ENCODE data around the gene UBE2Q1.
"Not testable (repeated sequence)": the region's sequence is repeated elsewhere in the genome, so short reads cannot be mapped to it uniquely, and the experiment has no call there.

Gene UBE2Q1

DNA sequence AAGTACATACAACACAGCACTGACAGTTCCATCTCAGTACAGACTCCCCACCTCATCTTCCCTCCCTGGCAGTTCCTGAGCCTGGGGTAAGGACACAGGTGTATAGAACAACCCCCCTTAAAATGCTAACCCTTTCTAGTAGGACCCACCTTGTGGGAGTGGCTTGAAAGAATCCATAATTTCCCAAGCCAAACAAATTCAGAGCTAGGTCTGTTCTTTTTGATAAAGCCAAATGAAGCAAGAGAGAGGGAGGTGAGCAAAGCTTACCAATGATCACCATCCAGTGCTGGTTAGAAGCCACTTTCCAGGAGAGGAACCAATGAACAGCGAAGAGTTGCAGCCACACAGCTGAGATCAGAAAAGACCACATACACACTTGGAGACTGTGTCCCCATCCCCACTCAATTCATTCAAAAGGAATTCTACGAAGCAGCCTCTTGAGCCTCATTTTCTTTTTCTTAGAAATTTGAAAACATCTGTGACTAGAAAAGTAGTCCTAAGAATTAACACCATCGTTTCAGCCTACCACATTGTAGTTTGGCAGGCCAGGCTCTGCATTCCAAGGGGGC is 9.2 kb downstream of the UBE2Q1 start:
- no peak for DNase-seq

DNA sequence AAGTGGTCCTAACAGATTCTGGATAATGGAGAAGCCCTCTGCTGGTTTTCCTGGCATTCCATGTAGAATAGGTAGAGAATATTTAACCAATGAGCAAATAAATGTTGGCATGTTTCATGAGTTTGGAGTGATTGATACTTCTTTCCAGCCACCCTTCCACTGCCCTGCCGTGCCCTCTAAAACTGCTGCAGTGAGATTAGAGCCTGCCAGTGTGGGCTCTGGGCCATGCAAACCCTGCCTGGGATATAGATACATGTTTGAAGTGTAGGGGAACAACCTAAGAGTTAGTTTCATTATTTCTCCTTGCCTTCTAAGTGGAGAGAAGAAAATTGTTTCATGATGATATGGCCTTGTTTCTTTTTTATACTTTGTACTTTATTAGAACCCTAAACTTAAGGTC is 10.4 kb downstream of the UBE2Q1 start:
- no peak for DNase-seq

DNA sequence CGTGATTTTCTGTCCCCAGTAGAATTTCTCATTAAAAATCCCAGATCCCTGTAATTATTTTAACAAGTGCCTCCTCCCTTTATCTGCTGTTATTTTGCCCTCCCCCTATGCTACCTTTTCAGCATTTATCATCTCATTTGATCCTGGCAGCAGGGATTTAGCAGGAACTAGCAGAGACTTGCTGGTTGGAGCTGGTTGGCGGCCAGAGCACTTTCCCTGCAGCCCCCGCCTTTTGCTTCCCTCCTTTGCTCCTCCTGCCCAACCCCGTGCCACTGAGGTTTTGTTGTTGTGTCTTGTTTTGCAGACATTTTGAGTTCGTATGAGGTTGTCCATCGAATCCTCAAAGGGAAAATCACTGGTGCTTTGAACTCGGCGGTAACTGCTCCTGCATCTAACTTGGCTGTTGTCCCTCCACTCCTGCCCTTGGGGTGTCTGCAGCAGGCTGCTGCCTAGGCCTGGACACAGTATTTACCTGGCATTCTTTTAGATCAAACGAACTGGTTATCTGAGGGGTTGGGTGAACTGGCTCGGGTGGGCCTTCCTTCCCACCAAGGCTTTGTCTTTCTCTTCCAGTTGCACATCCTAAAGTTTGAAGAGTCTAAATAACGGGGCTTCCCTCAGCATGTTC is 11.2 kb downstream of the UBE2Q1 start:
- no peak for DNase-seq

DNA sequence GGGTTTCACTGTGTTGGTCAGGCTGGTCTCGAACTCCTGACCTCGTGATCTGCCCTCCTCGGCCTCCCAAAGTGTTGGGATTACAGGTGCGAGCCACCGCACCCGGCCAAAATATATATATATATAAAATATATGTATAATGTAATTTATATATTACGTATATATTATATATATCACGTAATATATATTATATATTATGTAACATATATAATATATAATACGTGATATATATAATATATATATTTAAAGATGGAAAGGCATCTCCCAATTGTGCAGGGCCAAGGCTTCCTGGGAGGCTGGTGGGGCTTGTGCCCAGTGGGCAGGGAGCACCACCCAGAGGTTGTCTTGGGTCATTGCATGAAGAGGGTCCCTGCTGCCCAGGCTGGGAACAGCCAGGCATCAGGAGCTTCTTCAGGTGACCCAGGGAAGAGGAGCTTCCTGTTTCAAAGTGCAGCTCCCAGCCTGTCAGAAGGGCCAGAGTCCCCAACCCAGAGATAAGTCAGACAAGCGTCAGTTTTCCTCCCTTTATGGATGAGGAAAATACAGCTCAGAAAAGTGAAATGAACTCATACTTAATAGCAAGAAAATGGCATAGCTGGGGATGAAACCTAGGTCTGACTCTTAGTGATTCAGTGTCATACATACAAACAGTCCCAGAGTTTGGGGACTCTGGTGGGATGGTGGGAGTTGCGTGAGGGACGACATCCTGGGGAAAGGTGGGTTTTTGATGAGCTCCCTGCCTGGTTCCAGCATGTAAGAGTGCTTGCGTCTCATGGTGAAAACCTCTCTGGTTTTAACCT is 12.0 kb downstream of the UBE2Q1 start:
- DNase-seq: peak; percentile 64 to 71

DNA sequence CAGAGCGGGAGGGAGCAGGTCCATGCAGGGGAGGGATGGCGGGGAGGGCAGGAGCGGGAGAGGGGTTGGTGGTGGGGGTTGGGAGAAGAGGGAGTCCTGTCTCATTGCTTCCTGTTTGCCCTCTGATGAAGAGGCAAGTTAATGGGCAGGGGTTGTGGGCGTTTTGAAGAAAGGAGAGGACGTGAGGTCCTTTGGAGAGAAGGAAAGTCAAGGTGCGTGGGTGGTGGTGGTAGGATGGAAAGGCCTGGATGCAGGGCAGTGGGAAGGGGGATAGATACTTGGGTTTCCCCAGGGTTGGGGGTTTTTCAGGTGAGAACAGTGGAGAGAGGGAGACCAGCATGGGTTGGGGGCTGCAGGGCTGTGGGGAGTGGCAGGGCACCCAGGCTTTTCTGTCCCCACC is 17.2 kb downstream of the UBE2Q1 start:
- no peak for DNase-seq

DNA sequence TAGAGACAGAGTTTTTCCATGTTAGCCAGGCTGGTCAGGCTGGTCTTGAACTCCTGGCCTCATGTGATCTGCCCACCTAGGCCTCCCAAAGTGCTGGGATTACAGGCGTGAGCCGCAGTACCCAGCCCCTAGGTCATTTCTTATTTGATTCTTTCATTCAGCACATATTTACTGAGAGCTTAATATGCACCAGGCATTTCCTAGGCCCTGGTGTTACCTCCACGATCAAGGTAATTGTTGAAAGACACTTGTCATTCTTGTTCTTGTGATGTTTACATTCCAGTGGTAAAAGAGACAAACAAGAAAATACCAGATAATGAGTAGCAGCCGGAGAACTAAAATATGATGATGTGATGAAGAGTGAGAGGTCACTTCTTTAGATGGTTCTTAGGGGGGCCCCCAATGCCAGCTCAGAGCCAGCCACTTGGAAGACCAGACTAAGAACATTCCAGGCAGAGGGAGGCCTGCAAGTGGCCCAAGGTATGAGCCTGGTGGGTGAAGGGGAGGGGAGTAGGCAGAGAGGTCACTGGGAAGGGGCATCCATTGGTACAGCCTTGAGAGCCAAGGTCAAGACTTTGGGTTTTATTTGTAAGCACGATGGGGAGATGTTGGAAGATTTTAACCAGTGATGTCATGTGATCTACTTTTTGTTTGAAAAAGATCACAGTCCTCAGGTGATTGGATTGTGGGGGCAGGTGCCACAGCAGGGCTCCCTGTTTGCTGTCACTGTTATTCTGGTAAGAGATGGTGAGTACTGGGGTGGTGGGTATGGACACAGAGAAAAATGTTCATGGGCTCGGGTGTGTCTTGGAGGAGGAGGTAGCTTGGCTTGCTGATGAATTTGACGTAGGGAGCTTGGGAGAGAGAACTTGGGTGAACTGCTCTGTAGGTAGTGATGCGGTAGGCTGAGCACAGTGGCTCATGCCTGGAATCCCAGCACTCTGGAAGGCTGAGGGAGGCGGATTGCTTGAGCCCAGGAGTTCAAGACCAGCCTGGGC is 18.7 kb downstream of the UBE2Q1 start:
- no peak for DNase-seq

DNA sequence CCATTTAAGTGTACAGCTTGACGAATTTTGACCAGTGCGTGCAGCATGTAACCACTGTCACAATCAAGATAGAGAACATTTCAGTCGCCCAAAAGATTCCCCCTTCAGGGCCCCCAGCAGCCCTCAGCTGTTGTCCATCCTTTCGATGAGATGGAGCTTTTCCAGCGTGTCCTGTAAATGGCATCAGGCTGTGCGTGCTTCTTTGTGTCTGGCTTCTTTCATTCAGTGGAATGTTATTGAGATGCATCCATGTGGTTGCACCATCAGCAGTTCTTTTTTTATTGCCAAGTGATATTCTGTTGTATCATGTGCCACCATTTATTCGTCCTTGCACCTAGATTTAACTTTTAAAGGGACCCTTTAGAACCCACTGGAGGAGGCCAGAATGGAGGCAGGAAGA is 21.9 kb downstream of the UBE2Q1 start:
- DNase-seq: no peak

DNA sequence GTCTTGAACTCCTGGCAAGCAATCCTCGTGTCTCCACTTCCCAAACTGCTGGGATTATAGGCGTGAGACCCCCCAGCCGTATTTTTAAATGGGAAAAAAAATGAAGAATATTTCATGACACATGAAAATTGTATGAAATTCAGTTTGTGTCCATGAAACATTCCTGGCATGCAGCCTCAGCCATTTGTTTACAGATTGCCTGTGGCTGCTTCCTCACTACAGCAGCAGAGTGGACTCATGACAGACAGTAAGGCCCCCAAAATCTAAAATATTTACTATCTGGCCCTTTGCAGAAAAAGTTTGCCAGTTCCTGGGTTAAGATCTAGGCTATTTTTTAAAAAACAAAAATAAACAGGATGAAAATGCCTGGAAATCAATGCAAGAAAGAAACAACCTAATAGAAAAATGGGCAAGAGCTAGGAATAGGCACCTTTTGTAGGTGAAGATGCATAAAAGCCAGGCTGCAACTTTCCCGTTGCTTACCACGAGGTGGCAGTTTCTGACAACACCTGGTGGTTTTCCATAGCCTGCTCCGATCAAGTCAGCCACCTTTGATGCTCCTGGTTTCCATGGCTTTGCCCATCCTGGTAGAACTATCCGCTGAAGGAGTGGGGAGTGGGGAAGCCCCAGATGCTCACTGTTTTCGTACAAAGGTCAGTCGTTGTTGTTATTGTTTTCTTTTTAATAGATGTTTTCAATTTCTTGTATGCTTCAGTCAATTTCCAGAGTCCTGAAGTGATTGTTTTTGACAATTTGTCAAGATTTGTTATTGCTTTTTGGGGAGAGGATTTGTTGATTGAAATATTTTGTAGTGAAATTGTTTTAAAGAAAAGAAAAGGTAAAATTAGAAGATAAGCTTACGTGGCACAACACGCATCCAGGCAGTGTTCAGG is 24.3 kb downstream of the UBE2Q1 start:
- DNase-seq: no peak

DNA sequence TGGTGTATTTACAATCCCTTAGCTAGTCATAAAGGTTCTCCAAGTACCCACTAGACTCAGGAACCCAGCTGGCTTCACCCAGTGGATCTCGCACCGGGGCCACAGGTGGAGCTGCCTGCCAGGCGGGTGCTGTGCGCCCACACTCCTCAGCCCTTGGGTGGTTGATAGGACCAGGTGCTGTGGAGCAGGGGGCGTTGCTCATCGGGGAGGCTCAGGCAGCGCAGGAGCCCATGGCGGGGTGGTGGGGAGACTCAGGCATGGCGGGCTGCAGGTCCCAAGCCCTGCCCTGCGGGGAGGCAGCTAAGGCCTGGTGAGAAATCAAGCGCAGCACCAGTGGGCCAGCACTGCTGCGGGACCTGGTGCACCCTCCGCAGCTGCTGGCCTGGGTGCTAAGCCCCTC is 26.5 kb downstream of the UBE2Q1 start:
- DNase-seq: not testable (repeated sequence)

DNA sequence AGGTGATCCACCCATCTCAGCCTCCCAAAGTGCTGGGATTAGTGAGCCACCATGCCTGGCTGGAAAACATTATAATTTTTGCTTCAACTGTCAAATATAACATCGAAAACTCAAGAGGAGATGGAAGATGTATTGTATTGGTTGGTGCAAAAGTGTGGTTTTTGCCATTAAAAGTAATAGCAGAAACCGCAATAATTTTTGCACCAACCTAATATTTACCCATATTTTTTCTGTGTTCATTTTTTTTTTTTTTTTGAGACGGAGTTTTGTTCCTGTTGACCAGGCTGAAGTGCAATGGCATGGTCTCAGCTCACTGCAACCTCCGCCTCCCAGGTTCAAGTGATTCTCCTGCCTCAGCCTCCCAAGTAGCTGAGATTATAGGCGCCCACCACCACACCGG is 29.2 kb downstream of the UBE2Q1 start:
- DNase-seq: no peak

DNA sequence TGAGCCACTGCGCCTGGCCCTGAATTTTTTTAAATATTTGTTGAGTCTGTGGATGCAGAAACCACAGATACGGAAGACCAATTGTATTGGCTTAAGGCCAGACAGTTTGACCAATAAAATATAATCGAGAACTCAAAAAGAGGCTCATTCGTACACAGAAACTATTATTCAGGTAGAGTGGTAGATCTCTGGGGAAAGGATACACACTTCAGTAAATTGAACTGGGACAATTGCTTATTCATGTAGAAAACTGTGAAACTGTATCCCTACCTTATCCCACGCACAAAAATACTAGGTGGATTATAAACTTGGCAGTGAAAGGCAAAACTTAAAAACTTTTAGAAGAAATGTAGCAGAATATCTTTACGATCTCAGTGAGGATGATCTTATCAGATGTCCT is 31.3 kb downstream of the UBE2Q1 start:
- DNase-seq: no peak

DNA sequence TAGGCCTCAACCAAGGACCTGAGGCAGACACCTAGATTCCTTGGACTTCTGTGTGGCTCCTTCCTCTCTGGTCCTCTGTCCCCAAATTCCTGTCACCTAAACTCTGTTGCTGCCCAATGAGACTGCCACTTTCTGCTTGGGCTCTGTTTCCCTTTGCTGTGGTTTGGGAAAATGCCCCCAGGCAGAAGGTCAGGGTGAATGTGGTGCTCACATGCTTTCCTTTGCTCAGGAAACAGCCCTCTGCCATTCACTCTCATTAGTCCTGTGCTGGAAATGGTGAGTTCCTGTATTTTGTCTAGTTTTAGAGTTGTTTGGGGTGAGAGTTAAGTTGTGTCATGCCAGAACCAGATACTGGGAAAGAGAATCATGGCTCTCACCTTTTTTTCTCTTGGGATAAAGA is 33.6 kb downstream of the UBE2Q1 start:
- no peak for DNase-seq

DNA sequence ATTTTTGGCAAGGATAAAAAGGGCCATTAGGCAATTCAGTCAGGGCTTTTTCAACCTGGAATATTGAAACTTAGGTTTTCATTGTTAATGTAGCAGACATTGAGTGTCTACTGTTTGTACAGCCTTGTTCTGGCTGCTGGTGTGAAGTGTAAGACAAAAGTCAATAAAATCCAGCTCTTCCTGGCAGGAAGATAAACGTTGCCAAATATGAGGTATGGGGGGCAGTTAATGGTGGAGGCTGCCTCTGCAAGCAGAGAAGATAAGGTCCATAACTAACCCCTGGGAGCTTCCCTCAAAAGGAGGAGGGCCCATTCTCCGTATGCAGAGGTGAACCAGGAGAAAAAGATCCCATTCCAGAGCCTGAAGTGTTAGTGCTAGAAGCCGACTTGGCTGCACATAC is 36.8 kb downstream of the UBE2Q1 start:
- DNase-seq: no peak

DNA sequence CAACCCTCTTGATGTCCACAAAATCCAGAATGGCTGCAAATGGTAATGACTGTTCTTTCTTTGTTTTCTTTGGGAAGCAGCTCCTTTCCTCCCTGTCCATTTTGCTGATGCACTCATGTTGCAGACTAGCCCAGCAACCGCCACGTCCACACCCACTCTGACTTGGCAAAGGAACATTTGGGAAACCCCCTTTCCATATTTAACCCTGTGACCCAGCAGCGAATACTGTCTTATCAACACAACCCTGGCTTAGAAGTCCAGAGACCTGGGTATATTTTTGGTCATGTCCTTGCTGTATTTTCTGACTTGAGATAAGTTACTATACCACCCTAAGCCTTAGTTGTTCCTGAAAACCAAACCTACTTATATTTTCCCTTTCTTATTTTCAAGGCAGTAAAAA is 38.1 kb downstream of the UBE2Q1 start:
- no peak for DNase-seq

DNA sequence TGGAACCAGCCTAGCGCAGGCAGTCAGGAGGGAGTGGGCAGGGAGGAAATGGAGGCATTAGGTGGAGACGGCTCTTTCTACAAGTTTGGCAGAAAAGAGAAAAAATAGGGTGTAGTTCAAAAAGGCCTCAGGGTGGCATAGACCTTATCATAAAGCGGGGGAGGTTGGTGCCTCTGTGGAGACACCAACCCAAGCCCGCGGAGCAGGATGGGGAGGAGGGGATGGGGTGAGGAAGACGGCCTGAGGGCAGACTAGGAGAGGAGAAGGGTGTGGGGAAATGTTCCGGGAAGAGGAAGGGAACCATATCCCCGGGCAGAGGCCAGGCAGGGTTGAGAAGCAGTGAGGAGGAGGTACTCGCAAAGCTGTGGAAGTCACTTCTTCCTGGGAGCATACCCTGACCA is 38.9 kb downstream of the UBE2Q1 start:
- DNase-seq: no peak

DNA sequence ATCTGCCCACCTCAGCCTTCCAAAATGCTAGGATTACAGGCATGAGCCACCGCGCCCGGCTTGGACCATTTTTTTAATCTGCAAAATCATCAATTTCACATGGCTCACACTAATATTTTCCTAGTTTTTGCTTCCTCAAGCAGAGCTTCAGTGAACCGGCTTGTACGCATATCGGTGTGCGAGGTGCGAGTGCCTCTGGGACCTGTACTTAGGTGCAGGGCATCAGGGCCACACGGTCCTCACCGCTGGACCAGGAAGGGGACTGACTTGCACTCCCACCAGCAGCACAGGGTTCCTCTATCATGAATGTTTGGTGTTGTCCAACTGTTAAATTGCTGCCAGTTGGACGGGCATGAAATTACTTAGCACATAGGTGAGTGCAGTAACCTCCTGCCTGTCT is 40.8 kb downstream of the UBE2Q1 start:
- no peak for DNase-seq

DNA sequence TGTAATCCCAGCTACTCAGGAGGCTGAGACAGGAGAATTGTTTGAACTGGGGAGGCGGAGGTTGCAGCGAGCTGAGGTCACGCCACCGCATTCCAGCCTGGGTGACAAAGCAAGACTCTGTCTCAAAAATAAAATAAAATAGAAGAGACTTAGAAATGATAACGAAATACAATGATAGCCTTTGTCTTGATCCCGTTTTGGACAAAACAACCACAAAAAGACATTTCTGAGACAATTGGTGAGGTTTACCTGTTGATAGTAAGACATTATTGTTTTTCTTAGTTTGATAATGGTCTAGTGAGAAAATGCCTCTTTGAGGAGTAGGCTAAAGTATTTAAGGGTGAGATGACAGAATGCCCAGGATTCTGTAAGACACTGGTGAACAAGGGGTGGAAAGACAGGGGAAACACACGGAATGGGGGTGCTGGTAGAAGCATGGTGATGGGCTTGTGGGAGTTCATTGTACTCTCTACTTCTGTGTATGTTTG is 44.4 kb downstream of the UBE2Q1 start:
- no peak for DNase-seq

DNA sequence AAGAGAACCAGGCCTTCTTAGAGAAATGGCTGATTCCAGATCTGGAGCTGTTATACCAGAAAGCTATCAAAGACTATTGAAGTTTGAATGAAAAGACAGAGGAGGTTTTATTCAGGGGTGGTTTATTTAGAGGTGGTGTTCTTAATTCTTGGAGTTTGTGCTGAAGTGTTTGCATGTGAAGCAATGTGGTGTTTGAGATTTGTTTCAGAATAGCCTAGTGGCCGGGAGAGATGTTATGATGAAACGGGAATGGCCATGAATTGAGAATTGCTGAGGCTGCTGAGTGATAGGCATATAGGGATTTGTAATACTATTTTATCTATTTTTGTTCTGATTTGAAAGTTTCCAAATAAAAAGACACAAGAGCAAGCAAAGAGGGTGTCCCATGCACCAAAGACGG is 45.7 kb downstream of the UBE2Q1 start:
- no peak for DNase-seq

DNA sequence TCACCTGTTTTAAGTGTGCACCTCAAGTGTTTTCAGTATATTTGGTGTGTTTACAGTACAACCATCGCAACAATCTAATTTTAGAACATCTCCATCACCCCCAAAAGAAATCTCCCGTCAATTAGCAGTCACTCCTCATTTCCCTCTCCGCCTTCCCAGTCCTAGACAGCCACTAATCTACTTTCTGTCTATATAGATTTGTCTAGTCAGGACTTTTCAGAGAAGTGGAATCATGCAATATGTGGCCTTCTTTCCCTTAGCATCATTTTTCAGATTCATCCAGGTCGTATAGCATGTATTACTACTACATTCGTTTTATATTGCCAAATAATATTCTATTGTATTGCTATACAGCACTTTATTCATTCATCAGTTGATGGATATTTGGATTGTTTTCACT is 54.6 kb downstream of the UBE2Q1 start:
- DNase-seq: no peak

DNA sequence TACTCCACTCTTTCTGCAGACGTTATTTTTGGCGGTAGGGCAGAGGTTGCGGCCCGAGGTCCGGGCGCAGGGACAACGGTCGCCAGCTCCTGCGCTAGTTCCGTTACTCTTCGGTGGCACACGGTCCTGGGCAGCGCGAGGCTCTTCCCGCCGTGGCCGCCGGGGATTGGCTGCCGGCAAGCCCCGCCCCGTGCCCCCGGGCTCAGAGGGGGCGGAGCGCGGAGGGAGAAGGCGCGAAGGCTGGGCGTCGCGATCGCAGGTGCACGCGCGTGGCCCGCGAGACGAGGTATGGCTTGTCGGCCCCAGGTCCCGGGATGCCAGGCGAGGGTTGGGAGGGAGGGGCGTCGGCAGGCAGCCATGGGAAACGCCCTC is 55.7 kb downstream of the UBE2Q1 start:
- DNase-seq: no peak

DNA sequence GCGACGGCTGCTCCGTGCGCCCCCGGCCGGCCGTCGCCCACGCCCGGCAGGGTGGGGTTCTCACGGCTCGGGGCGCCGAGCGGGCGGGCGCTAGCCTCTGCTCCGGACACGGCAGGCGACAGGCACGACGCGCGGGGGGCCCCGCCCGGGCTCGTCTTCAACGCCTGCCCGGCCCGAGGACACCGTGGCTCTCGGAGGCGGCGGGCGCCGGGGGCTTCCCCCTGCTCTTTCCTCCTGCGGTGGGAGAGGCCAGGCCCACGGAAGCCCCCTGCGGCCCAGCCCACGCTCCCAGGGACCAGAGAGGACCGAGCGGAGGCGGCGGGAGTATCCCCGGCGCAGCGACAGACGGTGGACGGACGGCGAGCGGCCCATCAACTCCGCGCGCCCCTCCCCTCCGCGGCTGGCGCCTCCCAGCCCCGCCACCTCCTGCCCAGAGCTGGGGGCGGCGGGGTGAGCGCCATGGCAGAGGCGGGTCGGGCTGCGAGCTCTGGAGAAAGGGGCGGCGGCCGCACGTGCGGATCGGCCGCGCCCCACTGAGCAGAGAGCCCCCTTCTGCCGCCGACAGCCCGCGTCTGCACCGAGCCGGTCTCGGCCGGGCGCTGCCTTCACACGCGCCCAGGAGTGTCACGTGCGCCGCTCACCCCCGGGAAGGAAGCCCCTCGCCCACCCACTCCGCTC is 56.3 kb downstream of the UBE2Q1 start, which contains the start of the genes SHE and TDRD10:
TSS of gene SHE (minus strand) at position 347 of the 678 bp plus-strand sequence. CDS start 386 bp downstream, outside the sequence.
TSS of gene TDRD10 (plus strand) at position 154 of the 678 bp plus-strand sequence. CDS start 4,685 bp downstream, outside the sequence.
- DNase-seq: no peak

Data from activated CD4-positive, alpha-beta T cell treated with anti-CD3 and anti-CD28 coated beads, Interleukin-2, amount 50 U/mL, for 48 hours (primary cell).